Mucosa of descending colon (tissue), 3 donors: ENCODE data around the gene AP3D1. TPM values are rescaled to one million over a fixed set of nuclear protein-coding genes. Genes with fewer than 3 reads are reported as not detected.

Experiments used
- ATAC-seq: fragments of 200-7000 bp; cut with Tn5 transposase; one replicate; pipeline ENCODE4 v1.9.1; 2020; ENCODE audit warnings: mild to moderate bottlenecking, moderate library complexity
- DNase-seq, 3 donors: peaks; one replicate each; pipeline ENCODE4 v3.0.0-alpha.2; 2020
- H3K36me3 ChIP-seq: fragments of 200-600 bp; one replicate; pipeline ENCODE4 v1.8.0; 2021; ENCODE audit warnings: low read depth, mild to moderate bottlenecking
- H3K4me1 ChIP-seq: fragments of 200-600 bp; one replicate; pipeline ENCODE4 v1.8.0; 2021; ENCODE audit warnings: low read depth, mild to moderate bottlenecking
- H3K4me3 ChIP-seq: fragments of 200-600 bp; one replicate; pipeline ENCODE4 v1.8.0; 2021; ENCODE audit warnings: mild to moderate bottlenecking
- H3K9me3 ChIP-seq: fragments of 200-600 bp; one replicate; pipeline ENCODE4 v1.8.0; 2021; ENCODE audit warnings: mild to moderate bottlenecking
- CTCF ChIP-seq: fragments of 200-600 bp; IDR thresholded peaks from one replicate; pipeline ENCODE4 v1.8.0; 2022; ENCODE audit warnings: antibody characterized with exemption, mild to moderate bottlenecking
- intact Hi-C, 2 donors: fragments of 100-400 bp; cut with DNase I in 1 of 2; cut with micrococcal nuclease in 1 of 2; formaldehyde crosslinking; loops; one replicate each; pipeline versions ENCODE4 v1.11.0 to v1.11.1; 2022; cut with DNase I, micrococcal nuclease
- total RNA-seq, 3 donors: library from RNA; stranded (reverse); fragmentation: NEBNext Ultra II Directional in 2 of 3; extraction: Animal tissue kit (Norgen Biotek cat#: 25700) in 2 of 3; gene quantifications; one replicate each; pipeline versions ENCODE4 v1.2.1 to v1.2.4, GENCODE V29; 2021 to 2023
- donor health status: DM: no; HTN: no; CAD: no; lungs with moderate emphysema.
- donor health status: DM: no; HTN: no; CAD: no.
- donor health status: DM: no; HTN: yes; CAD: no.

Gene AP3D1
- total RNA-seq, 3 donors from 2014 or later = 103 to 120 (median 103) TPM

GRCh38 chr19:2144190-2144589 is 7.2 kb downstream of the AP3D1 start:
- Histone ChIP-seq H3K4me1 (peaks cover 1% of the 10 kb centered on the region), H3K9me3 (no peaks in the 10 kb centered on the region), H3K36me3 (no peaks in the 10 kb centered on the region), H3K4me3 (no peak overlapping the region)
- intact Hi-C loops = no loop called here
- no peak for ATAC-seq
- no peak for TF ChIP-seq CTCF
- DNase-seq = no peak

- Histone ChIP-seq H3K4me1 (no peaks in the 10 kb centered on the region), H3K9me3 (no peaks in the 10 kb centered on the region), H3K36me3 (peaks cover 3% of the 10 kb centered on the region), H3K4me3 (no peak overlapping the region)
- DNase-seq (no peak), ATAC-seq (no peak)
- intact Hi-C loops = no loop called here
- TF ChIP-seq CTCF = no peak
Observed at GRCh38 chr19:2142173-2142829, 9.1 kb downstream of the AP3D1 start.

- intact Hi-C loops = no loop called here
- no peaks in the 10 kb centered on the region for H3K9me3 ChIP-seq
- H3K36me3 ChIP-seq = peaks cover 6% of the 10 kb centered on the region
- no peaks in the 10 kb centered on the region for H3K4me1 ChIP-seq
- DNase-seq (no peak), ATAC-seq (no peak)
- H3K4me3 ChIP-seq = no peak overlapping the region
- TF ChIP-seq CTCF = no peak
Observed at GRCh38 chr19:2140138-2140569, 11.2 kb downstream of the AP3D1 start.

- TF ChIP-seq CTCF = no peak
- intact Hi-C loops = no loop called here
- ATAC-seq = no peak
- peaks cover 6% of the 10 kb centered on the region for H3K36me3 ChIP-seq
- H3K4me3 ChIP-seq = no peak overlapping the region
- no peak for DNase-seq
- H3K9me3 ChIP-seq = no peaks in the 10 kb centered on the region
- no peaks in the 10 kb centered on the region for H3K4me1 ChIP-seq
Observed at GRCh38 chr19:2139385-2140137, 11.8 kb downstream of the AP3D1 start.

GRCh38 chr19:2138061-2138728 is 13.2 kb downstream of the AP3D1 start:
- Histone ChIP-seq H3K4me3 (no peak overlapping the region), H3K36me3 (peaks cover 6% of the 10 kb centered on the region), H3K4me1 (no peaks in the 10 kb centered on the region), H3K9me3 (no peaks in the 10 kb centered on the region)
- no peak for TF ChIP-seq CTCF
- intact Hi-C loops = no loop called here
- ATAC-seq (no peak), DNase-seq (no peak)
